GM21390 (cell line): Measurements from ENCODE around the gene IDS.
A peak's percentile ranks its signal among the peaks of the same experiment; 100 is the strongest.
"Not testable (repeated sequence)": the region's sequence is repeated elsewhere in the genome, so short reads cannot be mapped to it uniquely, and the experiment has no call there.

ENCODE experiments used
- ATAC-seq: cut with Tn5 transposase; IDR thresholded peaks from one replicate; pipeline ENCODE4 v1.9.1; 2021; ENCODE audit not compliant: unreplicated experiment

IDS gene, protein sequence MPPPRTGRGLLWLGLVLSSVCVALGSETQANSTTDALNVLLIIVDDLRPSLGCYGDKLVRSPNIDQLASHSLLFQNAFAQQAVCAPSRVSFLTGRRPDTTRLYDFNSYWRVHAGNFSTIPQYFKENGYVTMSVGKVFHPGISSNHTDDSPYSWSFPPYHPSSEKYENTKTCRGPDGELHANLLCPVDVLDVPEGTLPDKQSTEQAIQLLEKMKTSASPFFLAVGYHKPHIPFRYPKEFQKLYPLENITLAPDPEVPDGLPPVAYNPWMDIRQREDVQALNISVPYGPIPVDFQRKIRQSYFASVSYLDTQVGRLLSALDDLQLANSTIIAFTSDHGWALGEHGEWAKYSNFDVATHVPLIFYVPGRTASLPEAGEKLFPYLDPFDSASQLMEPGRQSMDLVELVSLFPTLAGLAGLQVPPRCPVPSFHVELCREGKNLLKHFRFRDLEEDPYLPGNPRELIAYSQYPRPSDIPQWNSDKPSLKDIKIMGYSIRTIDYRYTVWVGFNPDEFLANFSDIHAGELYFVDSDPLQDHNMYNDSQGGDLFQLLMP

DNA sequence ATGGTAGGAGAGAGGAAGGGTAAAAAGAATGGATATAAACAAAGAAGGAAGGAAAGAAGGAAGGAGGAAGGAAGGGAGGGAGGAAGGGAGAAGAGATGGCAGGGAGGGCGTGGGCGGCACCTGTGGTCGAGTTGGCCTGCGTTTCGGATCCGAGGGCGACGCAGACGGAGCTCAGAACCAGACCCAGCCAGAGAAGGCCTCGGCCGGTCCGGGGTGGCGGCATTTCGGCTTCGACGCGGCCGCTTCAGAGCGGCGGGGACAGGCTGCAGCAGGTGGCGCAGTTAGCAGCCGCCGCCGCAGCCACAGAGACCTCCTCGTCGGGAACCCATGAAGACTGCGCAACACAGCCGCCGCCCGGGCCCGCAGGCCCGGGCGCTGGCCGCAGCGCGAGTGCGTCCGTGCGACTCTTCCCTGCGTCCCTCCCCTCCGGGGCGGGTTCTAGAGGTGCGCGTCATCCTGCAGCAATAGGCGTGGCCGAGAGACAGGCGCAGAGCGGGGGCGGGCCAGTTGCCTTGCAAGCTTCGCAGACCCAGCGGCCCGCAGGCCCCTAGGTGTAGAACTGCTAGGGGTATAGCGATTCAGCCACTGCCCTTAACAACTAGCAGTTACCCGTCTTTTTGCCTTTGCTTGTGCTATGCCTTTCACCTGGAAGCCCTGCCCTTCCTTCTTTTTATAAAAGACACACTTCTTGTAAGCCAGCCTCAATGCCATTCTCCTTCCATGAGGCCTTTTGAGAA, at the start of gene IDS:
TSS of gene IDS (minus strand) at position 392 of the 737 bp plus-strand sequence. CDS start at position 223, 169 bp downstream.
- peak; percentile 70 for ATAC-seq

DNA sequence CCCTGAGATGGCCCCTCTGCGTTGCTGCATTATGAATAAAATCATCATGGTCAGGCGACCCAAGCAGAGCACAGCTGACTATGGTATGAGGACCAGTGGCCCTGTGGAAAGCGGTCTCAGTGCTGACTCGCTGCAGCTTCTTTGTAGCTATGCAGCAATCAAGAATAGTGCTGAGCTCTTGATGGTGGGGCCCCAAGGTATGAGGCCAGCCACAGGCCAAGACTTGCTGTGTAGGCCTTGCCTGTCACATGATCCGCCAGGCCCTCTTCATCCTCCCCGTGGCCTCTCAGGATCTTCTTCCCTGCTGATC, 46.8 kb upstream of the IDS start:
- ATAC-seq = not testable (repeated sequence)

DNA sequence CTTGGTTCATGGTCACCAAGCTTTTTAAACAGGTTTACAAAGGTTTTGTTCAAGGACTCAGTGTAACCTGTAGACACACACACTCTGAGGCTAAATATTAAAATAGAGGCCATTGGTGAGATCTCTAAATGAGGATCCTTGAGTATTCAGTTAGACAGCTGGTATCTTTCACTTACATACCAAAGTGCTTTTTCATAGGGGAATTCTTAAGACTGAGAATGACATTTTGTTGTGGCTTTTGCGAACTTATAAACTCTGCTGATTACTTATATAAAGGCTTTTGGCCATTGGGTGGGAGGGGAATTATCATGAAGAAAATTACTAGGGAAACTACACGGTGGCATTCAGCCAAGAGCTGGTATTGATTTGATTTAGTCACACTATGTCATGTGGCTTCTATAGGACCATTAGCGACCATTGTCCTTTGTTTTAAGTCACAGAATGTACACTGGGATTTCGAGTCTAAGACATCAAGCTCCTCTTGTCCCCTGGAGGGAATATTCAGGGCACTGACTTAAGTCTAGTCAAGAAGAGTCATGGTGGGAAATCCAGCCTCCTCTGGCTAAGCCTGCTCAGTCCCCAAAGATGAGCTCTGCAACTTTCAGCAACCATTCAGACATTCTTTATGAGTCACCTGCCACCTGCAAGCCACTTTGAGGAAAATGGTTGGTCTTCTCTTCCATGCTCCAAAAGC, 46.3 kb upstream of the IDS start:
- not testable (repeated sequence) for ATAC-seq

DNA sequence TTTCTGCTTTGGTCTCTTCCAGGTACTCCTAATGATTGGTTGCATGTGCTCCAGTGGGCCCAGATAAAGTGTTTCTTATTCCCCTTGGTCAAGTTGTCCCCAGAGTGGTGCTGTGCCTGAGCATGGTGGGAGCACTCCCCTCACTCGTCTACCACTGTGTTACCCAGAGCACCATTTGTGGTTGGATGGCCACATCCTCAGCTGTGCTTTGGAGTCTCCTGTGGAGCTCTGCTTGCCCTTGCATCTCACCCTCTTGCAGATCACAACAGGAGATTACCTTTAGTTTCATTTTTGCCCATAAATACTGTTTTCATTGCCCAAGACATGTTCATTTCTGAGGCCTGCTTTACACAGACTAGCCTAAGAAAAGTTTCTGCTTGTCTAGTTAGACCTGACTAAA, 45.3 kb upstream of the IDS start:
- ATAC-seq = not testable (repeated sequence)

DNA sequence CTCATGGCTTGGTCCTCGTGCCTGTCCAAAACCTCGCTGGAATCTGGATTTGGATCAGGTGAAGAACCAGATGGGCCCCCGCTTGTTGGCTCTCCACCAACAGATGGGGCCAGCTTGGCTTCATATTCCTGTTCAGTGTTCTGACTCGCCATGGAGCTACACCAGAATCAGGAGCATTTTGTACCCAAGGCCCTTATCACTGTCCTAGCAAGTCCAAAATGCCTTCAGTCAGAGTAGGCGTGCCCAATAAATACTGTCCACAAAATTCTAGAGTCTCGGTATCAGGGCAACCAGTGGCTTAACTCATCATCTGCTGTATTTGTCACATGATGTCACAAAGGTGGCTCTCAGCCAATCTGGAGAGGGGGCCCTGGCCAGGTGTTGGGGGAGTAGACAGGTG, 44.6 kb upstream of the IDS start, which contains the start of gene HSFX3:
TSS of gene HSFX3 (minus strand) at position 224 of the 400 bp plus-strand sequence. CDS start at position 152, 72 bp downstream.
- ATAC-seq = not testable (repeated sequence)

DNA sequence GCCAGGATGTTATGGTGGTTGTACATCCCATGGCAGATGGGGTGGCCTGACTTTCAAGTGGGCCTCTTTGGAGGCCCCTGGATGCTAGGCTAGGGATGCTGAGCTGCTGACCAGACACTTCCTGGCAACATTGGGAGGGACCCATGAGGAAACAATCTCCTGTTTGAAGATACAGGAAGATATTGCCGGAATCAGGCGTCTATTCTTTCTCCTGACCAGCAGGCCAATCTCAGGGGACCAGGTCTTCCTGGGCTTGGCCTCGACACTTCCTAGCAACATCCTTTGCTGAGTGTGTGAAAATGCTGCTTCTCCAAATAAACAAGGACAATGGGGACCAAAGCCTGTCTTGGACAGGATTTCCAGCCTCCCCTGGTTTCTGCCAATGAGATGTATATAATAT, 42.7 kb upstream of the IDS start:
- not testable (repeated sequence) for ATAC-seq

DNA sequence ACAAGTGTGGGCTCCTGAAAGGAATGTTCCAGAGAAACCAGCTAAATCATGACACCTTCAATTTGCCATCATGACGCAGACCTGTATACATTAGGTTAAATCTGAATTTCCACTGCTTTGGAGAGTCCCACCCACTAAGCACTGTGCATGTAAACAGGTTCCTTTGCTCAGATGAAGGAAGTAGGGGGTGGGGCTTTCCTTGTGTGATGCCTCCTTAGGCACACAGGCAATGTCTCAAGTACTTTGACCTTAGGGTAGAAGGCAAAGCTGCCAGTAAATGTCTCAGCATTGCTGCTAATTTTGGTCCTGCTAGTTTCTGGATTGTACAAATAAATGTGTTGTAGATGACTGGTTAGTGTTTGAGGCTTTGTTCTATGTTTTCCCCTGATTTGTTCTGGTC, 41.9 kb upstream of the IDS start:
- not testable (repeated sequence) for ATAC-seq

DNA sequence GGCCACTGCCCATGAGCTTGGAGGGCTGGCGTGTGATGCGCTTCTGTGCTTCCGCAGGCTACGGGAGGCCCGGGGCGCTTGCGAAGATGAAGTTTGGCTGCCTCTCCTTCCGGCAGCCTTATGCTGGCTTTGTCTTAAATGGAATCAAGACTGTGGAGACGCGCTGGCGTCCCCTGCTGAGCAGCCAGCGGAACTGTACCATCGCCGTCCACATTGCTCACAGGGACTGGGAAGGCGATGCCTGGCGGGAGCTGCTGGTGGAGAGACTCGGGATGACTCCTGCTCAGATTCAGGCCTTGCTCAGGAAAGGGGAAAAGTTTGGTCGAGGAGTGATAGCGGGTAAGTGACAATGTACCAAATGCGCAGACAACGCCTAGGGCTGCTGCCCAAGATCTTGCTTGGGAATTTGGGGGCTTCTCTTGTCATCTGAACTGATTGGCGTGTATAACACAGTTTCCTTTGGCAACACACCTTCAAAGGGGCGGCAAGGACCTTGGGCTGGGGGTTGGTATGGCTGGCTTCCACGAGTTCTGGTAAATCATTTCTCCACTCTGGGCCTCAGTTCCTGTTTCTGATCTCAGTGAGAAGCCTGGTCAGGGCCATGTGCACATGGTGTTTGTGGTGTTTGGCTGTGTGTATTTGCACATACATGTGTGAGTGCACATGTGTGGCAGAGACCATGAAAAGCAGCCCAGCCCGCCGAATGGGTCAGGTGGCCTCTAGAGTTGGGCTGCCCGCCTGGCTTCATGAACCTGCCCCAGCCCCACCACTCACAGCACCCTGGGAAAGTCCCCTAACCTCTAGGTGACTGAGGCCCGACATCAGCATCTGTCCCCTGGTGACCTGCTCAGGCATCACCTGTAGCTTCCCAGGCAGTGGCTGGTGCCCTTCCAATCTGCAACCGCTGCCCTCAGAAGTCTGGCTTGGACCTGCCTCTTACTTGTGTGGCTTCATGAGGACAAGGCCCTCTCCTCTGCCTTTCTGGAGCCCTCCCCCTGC, 40.7 kb upstream of the IDS start:
- ATAC-seq = not testable (repeated sequence)

DNA sequence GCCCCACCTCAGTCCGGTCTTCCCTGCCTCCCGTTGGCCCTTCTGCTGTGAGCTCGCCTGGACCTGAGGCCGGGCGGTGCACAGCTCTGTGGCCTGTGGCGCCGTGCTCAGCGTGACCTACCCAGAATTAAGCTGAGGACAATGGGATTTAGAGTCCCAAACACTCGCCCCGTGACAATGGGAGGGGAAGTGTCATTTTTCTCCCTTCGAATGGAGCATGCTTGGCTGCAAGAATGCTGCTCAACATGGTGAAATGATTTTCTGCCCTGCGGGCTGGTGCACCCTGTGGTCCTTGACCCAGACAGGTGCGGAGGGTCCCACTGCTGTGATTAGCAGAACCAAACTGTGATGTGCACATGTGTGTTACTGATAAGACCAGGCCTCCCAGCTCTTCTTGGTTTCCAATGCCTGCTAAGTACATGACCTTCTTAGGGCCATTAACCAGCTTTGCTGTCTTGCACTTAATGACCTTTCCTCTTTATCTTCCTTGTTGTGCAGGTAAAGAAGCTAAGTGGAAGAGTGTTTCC, 36.5 kb upstream of the IDS start:
- no peak for ATAC-seq

DNA sequence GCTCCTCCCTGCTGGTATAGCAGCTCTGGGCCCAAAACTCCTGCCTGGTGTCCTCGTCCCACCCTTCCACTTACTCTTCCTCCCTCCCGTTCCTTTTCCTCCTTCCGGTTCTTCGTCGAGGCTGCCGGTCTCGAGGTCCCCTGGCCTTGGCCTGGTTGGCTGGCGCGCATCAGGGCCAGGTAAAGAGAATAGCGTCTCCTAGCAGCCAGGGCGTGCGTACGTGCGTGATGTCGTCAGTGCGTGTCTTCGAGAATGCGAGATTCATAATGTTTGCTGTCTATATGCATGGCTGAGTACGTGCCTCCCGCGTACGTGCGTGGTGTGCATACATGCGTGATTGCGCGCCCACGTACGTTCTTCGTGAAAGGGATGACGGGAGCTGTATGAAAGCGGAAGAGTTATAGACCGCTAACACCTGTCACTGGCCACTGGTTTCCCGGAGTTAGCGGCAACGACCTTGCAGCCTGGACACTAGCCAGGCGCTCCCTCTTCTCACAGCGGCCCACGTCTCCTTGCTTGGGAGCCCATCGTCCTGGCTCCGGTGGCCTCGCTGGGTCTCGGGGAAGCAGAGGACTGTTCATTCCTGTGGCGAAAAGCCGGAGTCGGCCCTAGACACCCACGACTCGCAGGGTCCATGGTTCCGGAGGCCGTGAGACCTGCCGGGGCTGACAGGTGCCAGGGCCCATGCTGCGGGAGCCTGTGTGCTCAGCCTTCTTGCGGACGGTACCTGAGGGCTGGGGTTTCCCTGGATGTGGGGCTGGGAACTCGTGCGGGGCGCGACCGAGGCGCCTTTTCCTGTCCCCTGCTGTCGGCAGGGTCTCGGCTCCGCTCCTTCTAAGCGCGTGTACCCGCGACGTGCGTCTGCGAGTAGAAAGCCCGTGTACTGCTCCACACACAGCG, 35.8 kb upstream of the IDS start, which contains the start of gene EOLA1:
TSS of gene EOLA1 (plus strand) at position 392 of the 900 bp plus-strand sequence. CDS start 4,619 bp downstream, outside the sequence.
- peak; percentile 81 for ATAC-seq

DNA sequence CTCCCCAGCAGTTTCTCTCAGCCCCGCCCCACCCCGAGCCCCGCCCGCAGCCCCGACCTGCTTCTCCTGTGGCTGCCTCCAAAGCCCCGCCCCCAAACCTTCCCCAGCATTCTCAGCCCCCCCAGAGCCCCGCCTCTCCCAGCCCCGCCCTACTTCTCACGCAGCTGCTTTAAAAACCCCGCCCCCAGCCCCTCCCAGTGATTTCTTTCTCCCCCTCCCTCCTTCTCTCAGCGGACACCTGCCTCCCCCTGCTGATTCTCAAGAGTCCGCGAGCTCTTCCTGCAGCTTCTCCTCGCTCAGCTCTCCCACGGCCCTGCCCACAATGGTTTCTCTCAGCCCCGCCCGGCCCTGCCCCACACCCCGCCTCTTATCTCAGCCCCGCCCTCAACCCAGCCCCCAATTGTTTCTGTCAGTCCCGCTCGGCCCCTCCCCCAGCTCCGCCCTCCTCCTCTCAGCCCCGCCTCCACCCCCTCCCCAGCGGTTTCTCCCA, 35.1 kb upstream of the IDS start:
- no peak for ATAC-seq

DNA sequence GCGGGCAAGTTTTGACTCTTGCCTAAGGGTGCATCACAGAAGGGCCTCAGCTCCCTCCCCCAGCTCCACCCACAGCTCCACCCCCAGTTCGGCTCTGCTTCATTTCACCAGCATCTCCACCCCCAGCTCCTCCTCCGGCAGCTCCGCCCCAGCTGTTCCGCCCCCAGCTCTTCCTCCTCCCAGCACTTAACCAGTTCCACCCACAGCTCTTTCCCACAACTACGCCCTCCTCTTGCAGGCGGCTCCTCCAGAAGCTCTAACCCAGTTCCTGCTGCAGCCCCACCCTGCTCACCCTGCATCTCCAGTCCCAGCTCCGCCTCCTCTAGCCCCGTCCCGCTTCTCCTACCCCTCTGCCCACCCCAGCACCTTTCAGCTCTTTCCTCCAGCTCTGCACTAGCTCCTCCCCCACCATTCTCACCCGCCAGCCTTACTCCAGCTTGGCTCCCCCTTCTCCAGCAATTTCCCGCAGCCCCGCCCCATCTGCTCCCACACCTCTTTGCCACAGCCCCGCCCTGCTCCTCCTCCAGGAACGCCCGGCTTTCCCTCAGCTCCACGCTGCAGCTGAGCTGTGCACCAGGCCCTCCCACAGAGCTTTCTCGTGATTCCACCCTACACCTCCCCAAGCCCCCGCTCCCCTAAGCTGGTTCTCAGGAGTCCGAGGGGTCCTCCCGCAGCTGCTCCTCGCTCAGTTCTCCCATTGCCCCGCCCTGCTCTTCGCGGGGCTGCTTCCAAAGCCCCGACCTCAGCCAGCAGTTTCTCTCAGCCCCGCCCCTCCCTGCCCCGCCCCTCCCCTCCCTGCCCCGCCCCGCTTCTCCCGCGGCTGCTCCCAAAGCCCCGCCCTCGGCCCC, 34.4 kb upstream of the IDS start:
- ATAC-seq = peak; percentile 47

DNA sequence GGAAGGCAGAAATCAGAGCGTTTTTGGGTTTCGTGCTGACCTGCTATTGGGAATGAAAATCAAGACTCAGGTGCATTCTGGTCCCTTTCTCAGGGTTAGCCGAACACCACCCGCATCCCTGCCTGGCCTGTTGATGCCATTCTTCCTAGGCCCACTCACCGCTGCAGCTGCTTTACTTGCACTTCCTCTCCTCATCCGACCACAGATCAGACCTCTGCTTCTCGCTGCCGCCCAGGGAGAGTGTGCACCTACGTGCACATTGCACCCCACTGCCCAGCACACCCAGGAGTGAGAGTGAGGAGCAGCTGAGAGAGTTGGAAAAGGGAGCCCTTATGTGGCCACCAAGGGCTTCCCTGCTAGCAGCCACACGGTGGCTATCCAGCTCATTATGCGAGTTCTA, 32.4 kb upstream of the IDS start:
- ATAC-seq = not testable (repeated sequence)

DNA sequence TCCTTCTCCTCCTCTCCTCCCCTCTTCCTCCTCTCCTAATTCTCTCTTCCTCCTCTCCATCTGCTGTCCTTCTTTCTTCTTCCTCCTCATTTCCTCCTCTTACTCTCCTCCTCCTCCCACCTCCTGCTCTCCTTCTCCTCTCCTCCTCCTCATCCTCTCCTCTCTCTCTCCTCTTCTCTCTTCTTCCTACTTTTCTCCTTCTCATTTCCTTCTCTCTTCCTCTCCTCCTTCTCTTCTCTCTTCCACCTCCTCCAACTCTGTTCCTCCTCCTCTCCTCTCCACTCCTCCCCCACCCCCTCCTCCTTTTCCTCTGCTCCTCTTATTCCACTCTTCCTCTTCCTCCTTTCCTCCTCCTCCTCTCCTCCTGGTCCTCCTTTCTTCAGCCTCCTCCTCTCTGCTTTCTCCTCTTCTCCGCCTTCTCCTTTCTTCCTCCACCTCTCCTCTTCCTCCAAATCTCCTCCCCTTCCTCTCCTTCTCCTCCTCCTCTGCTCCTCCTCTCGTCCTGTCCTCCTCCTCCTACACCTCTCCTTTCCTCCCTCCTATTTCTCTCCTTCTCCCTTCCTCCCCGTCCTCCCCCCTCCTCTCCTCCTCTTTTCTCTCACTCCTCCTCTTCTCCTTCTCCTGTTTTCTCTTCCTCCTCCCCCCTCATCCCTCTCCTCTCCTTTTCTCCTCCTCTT, 30.0 kb upstream of the IDS start:
- not testable (repeated sequence) for ATAC-seq

DNA sequence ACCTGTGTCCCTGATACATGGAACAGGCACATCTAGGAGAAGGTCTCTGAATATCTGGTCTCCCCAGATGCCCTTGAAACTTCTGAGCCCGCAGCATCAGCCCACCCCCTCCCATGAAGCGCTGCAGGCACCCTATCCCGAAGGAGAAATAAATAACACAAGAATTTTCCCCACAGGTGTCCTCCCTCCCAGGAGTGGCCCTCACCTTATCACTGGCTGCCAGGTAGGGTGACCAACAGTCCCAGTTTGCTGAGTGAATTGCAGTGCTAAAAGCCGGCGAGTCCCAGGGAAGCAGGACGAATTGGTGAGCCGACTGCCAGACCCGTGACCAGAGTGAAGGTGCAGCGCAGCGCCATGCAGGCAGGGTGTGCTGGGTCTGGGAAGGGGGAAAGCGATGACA, 28.9 kb upstream of the IDS start:
- not testable (repeated sequence) for ATAC-seq

DNA sequence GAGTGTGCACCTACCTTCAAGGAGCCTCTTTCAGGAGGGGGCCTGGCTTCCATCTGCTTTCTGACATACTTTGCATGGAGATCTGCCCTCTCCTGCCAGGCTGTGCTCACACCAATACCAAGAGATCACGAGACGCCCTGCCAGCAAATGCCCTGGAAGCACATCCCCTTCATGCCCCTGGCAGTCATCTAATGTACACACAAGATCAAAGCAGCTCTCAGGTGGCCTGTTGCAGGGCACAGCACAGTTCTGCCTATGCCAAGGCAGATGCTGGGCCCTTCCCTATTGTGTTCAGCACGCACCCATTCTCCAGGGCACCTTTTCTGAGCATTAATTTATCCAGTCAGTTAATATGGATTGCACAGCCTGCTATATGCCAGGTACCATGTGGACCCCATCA, 27.8 kb upstream of the IDS start:
- not testable (repeated sequence) for ATAC-seq

DNA sequence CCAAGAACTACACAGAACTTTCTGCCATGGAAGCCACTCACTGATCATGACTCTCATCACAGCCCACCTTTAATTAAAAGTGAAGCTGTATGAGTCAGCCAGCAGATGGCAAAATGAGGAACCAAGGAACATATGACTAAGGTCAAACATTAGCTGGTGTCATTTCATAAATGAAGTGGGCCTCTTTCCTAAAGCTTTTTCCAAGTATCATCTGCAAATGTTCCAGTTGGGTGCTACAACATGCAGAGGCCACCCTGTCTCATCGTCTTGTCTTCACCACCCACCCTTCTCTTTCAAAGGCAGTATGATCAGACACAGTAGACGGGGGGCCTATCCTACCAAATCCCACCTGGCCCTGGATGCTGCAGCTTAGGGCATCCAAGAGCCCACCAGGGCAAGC, 26.5 kb upstream of the IDS start:
- peak; percentile 78 for ATAC-seq
